Fibroblast of lung (primary cell): ENCODE results near the gene SORCS2. TPM values are rescaled to one million over a fixed set of nuclear protein-coding genes. Genes with fewer than 3 reads are reported as not detected.

ENCODE experiments used
- DNase-seq, 2 donors: peaks; one replicate each; pipeline versions ENCODE4 v3.0.0 to v3.0.0-alpha.2; 2010; ENCODE audit warnings: low read depth in 2 of 2
- H2AFZ ChIP-seq: 2 replicates; pipeline ENCODE4 v1.5.1; 2012; ENCODE audit warnings: low read length, control low read depth, inconsistent platforms
- H3K27ac ChIP-seq: 2 replicates; pipeline ENCODE4 v1.5.1; 2011; ENCODE audit warnings: low read length, control low read depth; ENCODE audit not compliant: insufficient read depth
- H3K27me3 ChIP-seq: 2 replicates; pipeline ENCODE4 v1.5.1; 2011; ENCODE audit warnings: mild to moderate bottlenecking, low read length; ENCODE audit not compliant: control insufficient read depth, insufficient read depth
- H3K36me3 ChIP-seq: 2 replicates; pipeline ENCODE4 v1.5.1; 2011; ENCODE audit warnings: low read length; ENCODE audit not compliant: control insufficient read depth, insufficient read depth
- H3K4me1 ChIP-seq: 2 replicates; pipeline ENCODE4 v1.5.1; 2011; ENCODE audit warnings: low read length; ENCODE audit not compliant: control insufficient read depth, insufficient read depth; ENCODE audit errors: extremely low read depth
- H3K4me2 ChIP-seq: 2 replicates; pipeline ENCODE4 v1.5.1; 2011; ENCODE audit warnings: low read length, control low read depth; ENCODE audit not compliant: insufficient read depth; ENCODE audit errors: extremely low read depth
- H3K4me3 ChIP-seq, 4 experiments: fragments of 200-600 bp in 1 of 4; sonication (generic) in 1 of 4; replicated peaks in 1 of 4; 2 replicates each; pipeline ENCODE4 v1.5.1; 2011 to 2016; ENCODE audit warnings: low read length in 4 of 4, low read depth in 3 of 4, mild to moderate bottlenecking in 3 of 4, control low read depth in 2 of 4, inconsistent platforms in 1 of 4, mixed read lengths in 1 of 4; ENCODE audit not compliant: insufficient read depth in 1 of 4; ENCODE audit errors: control extremely low read depth in 1 of 4
- H3K79me2 ChIP-seq: 2 replicates; pipeline ENCODE4 v1.5.1; 2012; ENCODE audit warnings: mild to moderate bottlenecking, low read length, inconsistent platforms; ENCODE audit not compliant: control insufficient read depth, insufficient read depth
- H3K9ac ChIP-seq: 2 replicates; pipeline ENCODE4 v1.5.1; 2011; ENCODE audit warnings: mild to moderate bottlenecking, low read length, control low read depth; ENCODE audit not compliant: insufficient read depth
- H3K9me3 ChIP-seq: 2 replicates; pipeline ENCODE4 v1.5.1; 2012; ENCODE audit warnings: low read depth, low read length; ENCODE audit not compliant: control insufficient read depth, insufficient read depth
- H4K20me1 ChIP-seq: 2 replicates; pipeline ENCODE4 v1.5.1; 2011; ENCODE audit warnings: low read length; ENCODE audit not compliant: control insufficient read depth, insufficient read depth; ENCODE audit errors: extremely low read depth
- CTCF ChIP-seq, 2 donors: IDR thresholded peaks in 1 of 2; conservative IDR thresholded peaks in 1 of 2; 1 replicate in 1 of 2; 2 replicates in 1 of 2; pipeline ENCODE4 v1.5.1; 2011 to 2012; ENCODE audit warnings: low read length in 2 of 2, control low read depth in 1 of 2, inconsistent platforms in 1 of 2, low read depth in 1 of 2, mild to moderate bottlenecking in 1 of 2
- EZH2 ChIP-seq: IDR thresholded peaks from 2 replicates; pipeline ENCODE4 v1.5.1; 2012; ENCODE audit warnings: low read length, control low read depth, mild to moderate bottlenecking; ENCODE audit errors: missing control alignments
- polyA plus RNA-seq, 2 donors: library from polyadenylated mRNA; depleted of rRNA in 1 of 2; stranded (reverse) in 1 of 2; unstranded in 1 of 2; fragments of >200 nt; gene quantifications; 2 replicates each; pipeline ENCODE4 v1.2.1, GENCODE V29; 2011 to 2012; ENCODE audit warnings: missing spikeins in 1 of 2
- total RNA-seq: library from RNA; depleted of rRNA; stranded (reverse); fragments of >200 nt; gene quantifications from 2 replicates; pipeline ENCODE4 v1.2.1, GENCODE V29; 2014

The SORCS2 gene
- total and polyA plus RNA-seq, 2 donors (not counting 1 experiment from before 2014, with no cell fraction given), result 0.17 to 0.41 TPM

GRCh38 chr4:7193030-7193958 lies 956 bp downstream of the SORCS2 start:
- TF ChIP-seq CTCF (conservative IDR thresholded peaks at IDR 0.05 in 1 of 2, IDR thresholded peaks at IDR 0.05 in 1 of 2; ENCODE audit: low read depth in 1 of 2, low read length in 2 of 2) (no peak), EZH2 (peak; percentile 94)
- Histone ChIP-seq H3K9me3 (no peaks in the 10 kb centered on the region), H3K4me2 (no peak overlapping the region), H3K27ac (no peak overlapping the region), H3K79me2 (no peaks in the 10 kb centered on the region), H3K4me3 (peak overlapping the region in 1 of 4 experiments; percentile 44), H3K9ac (no peak overlapping the region), H4K20me1 (no peaks in the 10 kb centered on the region), H3K36me3 (no peaks in the 10 kb centered on the region), H2AFZ (no peak overlapping the region), H3K27me3 (peaks cover 46% of the 10 kb centered on the region), H3K4me1 (no peaks in the 10 kb centered on the region)
- no peak for DNase-seq

- no peak overlapping the region for H2AFZ ChIP-seq
- H3K4me1 ChIP-seq, result no peaks in the 10 kb centered on the region
- H3K79me2 ChIP-seq, result no peaks in the 10 kb centered on the region
- H3K4me3 ChIP-seq, result no peak overlapping the region
- no peak overlapping the region for H3K4me2 ChIP-seq
- no peaks in the 10 kb centered on the region for H4K20me1 ChIP-seq
- DNase-seq, result no peak
- no peaks in the 10 kb centered on the region for H3K9me3 ChIP-seq
- H3K27me3 ChIP-seq, result peaks cover 38% of the 10 kb centered on the region
- TF ChIP-seq CTCF (conservative IDR thresholded peaks at IDR 0.05 in 1 of 2, IDR thresholded peaks at IDR 0.05 in 1 of 2; ENCODE audit: low read depth in 1 of 2, low read length in 2 of 2) (peak; percentile 35 to 43), EZH2 (no peak)
- no peak overlapping the region for H3K27ac ChIP-seq
- H3K9ac ChIP-seq, result no peak overlapping the region
- H3K36me3 ChIP-seq, result no peaks in the 10 kb centered on the region
Measured at GRCh38 chr4:7194251-7195140, 2.2 kb downstream of the SORCS2 start.

- no peaks in the 10 kb centered on the region for H3K9me3 ChIP-seq
- no peak for DNase-seq
- H3K27ac ChIP-seq, result no peak overlapping the region
- H4K20me1 ChIP-seq, result no peaks in the 10 kb centered on the region
- H3K4me3 ChIP-seq, result no peak overlapping the region
- H3K4me2 ChIP-seq, result no peak overlapping the region
- H3K27me3 ChIP-seq, result peaks cover 32% of the 10 kb centered on the region
- H3K9ac ChIP-seq, result no peak overlapping the region
- no peak overlapping the region for H2AFZ ChIP-seq
- H3K4me1 ChIP-seq, result no peaks in the 10 kb centered on the region
- TF ChIP-seq CTCF (conservative IDR thresholded peaks at IDR 0.05 in 1 of 2, IDR thresholded peaks at IDR 0.05 in 1 of 2; ENCODE audit: low read depth in 1 of 2, low read length in 2 of 2), result no peak
- no peak for TF ChIP-seq EZH2
- no peaks in the 10 kb centered on the region for H3K36me3 ChIP-seq
- H3K79me2 ChIP-seq, result no peaks in the 10 kb centered on the region
Measured at GRCh38 chr4:7195141-7195515, 2.8 kb downstream of the SORCS2 start.
